GM18520 (cell line): ENCODE results near the gene ANKRD34B.
"Not testable (repeated sequence)": the region's sequence is repeated elsewhere in the genome, so short reads cannot be mapped to it uniquely, and the experiment has no call there.

ENCODE experiments used
- ATAC-seq: cut with Tn5 transposase; IDR thresholded peaks from one replicate; pipeline ENCODE4 v1.9.1; 2021; ENCODE audit not compliant: unreplicated experiment

ANKRD34B gene

DNA sequence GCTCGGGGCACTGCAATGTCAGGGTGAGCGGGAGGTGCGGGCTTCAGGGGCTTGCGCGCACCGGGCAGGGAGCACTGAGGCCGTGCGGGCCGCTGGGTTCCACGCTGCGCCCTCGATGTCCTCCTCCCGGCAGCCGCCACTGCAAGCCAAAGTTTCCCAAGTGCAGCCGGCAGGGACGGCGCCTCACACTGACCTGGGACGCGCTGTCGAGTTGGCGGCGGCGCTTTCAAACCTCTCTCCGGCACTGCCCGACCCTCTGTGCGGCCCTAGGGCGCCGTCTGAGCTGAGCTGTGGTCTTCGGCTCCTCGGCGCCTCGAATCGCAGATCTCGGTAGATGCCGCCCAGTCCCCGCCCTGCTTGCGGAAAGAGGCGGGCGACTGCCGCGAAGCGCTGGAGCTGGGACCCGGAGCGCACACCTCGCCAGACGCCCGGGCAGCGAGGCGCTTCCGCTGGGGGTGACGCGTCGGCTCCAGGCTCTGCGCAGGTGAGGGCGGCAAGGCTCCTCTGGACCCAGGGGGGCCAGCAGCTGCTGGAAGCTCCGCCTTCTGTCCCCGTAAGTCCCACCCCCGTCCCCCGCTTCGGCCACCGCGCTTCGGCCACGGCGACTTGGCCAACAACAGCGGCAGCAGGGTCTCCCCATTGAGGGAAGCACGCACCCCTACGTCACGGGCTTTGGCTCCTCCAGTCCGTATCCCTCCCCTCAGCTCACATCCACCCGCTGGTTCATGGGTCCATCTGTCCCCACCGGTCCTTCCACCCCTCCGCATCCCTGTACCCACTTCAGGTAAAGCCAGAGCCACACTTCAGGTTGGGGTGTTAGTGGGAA is at the start of gene ANKRD34B:
TSS of gene ANKRD34B (minus strand) at position 320 of the 826 bp plus-strand sequence. CDS start 10,261 bp downstream, outside the sequence.
- ATAC-seq, result no peak

DNA sequence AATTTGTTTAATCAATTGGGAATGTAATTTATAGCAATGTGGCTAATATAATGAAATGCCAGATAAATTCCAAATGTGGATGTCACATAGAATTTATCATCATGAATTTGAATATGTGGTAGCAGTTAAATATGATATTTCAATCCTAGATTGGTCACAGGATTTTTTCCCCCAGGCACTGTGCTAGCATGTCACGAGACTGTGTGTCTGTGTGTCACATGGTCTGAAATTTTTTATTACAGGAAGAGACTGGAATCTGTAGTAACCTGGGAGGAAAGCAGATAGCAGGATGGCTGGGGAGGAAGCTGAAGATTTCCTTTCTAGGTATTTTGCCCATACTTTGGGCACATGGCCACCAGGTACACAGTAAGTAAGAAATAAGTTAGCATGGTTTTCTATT is 49.0 kb upstream of the ANKRD34B start:
- ATAC-seq, result no peak

DNA sequence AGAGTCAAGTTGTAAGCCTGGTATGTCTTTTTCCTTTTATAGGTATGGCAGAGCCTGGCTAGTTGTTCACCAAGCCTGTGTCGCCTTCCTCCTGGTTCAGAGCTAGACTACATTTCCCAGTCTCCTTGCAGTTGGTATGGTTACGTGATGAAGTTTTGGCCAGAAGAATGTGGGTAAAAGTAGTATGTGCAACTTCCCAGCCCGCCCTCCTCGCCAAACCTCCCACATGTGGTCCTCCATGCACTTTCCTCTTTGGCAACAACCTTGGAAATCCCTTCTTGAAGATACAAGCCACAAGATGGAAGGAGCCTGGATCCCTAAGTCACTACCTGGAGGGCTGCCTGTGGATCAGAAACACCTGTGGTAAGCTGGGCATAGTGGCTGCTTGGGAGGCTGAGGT is 48.4 kb upstream of the ANKRD34B start:
- ATAC-seq, result no peak

DNA sequence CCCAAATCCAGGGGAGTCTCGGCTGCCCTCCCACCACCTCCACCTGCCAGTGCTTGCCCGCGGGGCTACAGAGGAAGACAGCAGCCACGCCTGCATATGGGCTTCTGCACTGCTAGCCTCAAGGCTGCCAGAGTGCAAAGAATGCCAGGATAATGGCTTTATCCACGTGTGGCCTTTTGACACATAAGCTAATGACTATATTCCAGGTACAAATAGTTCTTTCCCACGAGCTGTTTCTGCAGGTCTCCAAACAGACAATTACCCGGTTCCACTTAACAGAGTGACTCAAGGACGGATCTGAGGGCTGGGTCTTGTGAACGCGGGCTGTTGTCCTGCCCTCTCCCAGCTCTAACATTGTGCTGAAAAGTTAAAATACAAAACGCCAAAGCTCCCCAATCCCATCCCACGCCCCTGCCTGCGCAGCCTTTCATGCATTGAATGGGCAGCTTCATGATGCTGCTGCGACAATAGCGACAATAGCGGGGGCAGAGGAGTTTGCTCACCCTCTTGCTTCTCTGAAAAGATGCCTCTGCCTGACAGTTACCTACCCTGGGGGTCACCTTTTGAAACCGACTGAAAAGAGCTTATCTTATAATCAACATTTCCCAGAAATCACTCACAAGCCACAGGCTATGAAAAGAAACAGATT is 45.3 kb upstream of the ANKRD34B start:
- ATAC-seq, result no peak

DNA sequence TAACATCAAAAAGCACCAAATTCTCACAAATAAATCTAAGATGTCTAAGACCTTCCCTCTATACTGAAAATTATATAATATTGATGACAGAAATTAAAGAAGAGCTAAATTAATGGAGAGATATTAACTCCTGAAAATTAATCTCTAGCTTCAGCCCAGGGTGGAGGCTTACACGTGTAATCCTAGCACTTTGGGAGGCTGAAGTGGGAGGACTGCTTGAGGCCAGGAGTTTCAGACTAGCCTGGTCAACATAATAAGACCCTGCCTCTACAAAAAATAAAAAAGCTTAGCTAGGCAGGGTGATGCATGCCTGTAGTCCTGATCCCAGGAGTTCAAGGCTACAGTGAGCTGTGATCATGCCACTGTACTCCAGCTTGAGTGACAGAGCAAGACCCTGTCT is 39.6 kb upstream of the ANKRD34B start:
- ATAC-seq, result no peak

DNA sequence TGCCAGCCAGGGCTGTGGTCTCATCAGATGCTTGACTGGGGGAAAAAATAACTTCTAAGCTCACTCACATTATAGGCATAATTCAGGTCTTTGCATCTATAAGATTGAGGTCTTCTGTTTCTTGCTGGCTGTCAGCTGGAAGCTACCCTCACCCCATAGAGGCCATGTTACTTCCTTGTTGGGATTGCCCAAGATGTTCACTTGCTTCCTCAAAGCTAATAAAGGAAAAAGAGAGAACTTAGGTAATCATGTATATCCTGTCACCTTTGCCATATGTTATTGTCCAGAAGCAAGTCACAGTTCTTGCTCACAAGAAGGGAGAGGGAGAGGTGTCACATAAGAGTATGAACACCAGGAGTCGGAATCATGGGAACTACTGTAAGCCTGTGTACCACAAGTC is 38.7 kb upstream of the ANKRD34B start:
- ATAC-seq, result no peak

DNA sequence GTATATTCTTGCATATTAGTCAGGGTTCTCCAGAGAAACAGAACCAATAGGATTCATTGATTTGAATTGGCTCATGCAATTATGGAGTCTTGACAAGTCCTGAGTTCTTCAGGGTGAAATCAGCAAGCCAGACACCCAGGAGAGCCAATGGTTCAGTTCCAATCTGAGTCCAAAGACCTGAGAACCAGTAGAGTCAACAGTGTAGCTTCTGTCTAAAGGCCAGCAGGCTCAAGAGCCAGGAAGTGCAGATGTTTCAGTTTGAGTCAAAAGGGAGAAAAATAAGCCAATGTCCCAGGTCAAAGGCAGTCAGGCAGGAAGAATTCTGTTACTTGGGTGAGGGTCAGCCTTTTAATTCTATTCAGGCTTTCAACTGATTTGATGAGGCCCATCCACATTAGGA is 37.8 kb upstream of the ANKRD34B start:
- ATAC-seq, result peak; percentile 55

DNA sequence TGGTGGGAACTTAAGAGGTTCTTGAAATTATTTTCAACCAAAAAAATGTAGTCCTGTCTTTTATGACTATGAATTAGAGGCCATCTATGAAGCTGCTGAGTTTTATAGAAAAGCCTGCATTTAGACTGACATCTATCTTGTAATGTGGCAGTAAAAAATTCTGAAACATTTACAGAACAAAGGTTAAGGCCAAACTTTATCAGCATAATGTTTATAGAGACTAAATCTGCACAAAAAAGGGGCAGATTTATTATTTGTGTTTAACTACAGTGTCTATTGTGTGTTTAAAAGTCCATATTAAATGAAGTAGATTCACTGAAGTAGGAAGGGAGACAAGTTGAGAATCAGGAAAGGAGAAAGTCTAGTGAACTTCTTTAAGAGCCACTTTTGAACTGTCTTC is 37.3 kb upstream of the ANKRD34B start:
- ATAC-seq, result no peak

DNA sequence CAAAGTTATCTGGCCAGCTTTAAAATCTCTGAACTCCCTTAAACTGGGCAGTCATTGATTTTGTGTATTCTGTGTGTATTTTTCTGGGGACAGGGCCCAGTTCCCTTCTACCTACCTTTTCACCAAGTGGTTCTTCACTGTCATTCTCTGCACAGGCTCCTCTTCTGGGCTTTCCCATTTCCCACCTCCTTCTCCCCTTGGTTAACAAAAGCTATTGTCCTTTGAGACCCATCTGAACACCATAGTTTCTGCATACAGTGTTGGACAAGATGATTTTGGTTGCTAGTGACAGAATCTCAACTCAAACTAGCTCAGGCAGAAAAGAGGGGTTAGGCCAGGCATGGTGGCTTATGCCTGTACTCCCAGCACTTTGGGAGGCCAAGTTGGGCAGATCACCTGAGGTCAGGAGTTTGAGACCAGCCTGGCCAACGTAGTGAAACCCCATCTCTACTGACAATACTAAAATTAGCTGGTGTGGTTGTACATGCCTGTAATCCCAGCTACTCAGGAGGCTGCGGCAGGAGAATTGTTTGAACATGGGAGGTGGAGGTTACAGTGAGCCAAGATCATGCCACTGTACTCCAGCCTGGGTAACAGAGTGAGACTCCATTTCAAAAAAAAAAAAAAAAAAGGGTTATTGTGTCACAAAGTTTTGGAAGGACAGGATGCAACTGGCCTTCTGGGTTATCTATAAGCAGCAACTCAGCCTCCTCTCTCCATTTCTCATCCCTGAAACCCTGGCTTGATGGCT is 31.0 kb upstream of the ANKRD34B start:
- ATAC-seq, result no peak

DNA sequence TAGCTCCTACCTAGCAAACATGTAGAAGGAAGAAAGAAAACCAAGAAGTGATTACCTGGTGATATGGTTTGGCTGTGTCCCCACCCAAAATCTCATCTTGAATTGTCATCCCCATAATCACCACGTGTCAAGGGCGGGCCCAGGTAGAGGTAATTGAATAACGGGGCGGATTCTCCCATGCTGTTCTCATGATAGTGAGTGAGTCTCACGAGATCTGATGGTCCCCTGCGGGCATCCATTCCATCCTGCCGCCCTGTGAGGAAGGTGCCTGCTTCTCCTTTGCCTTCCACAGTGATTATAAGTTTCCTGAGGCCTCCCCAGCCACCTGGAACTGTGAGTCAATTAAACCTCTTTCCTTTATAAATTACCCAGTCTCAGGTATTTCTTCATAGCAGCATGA is 27.4 kb upstream of the ANKRD34B start:
- ATAC-seq, result no peak

DNA sequence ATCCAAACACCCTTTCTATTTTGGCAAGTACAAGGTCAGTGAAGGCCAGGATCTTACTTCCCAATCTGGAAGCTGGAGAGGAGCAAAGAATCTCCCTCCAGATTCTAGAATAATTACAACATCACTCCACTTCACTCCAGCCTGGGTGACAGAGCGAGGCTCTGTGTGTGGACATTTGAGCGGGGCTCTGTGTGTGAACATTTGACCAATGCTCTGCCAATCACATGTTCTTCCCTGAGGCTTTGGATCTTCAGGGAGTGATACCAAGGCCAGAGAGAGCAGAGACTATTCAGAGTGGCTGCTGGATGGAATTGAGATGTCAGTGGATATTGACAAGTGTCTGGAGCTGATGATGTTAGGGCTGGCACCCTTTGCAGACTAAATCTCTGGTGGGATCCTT is 24.7 kb upstream of the ANKRD34B start:
- ATAC-seq, result no peak

DNA sequence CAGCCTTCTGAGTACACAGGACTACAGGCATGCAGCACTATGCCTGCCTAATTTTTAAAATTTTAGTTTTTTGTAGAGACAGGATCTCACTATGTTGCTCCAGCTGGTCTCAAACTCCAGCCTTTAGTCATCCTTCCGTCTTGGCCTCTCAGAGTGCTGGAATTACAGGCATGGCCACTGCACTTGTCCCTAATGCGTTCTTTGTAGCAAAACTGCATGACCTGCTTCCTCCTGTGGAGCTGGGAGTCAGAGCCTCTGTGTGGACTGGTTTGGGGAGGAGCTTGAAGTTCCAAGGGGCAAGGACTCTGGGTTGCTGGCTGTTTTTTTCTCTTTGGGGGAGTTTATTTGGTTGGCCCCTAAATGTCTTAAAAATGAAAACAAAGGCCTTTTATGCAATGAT is 22.7 kb upstream of the ANKRD34B start:
- no peak for ATAC-seq

DNA sequence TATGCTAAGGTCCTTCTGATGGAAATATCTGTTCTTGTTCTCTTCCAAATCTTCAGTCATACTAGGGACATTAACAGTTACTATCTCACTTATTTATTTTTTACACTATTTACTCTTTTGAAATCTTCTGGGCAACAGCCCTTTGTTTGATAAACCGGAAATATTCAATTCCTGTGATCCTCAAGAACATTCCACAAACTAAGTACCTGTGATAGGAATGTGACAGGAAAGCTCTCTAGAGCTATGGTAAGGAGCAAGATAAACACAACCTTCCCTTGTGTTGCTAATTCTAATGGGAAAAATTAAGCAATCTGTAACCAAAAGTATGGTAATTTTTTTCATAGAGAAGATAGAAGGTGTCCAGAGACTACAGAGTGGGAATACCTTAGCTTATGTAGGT is 22.0 kb upstream of the ANKRD34B start:
- no peak for ATAC-seq

DNA sequence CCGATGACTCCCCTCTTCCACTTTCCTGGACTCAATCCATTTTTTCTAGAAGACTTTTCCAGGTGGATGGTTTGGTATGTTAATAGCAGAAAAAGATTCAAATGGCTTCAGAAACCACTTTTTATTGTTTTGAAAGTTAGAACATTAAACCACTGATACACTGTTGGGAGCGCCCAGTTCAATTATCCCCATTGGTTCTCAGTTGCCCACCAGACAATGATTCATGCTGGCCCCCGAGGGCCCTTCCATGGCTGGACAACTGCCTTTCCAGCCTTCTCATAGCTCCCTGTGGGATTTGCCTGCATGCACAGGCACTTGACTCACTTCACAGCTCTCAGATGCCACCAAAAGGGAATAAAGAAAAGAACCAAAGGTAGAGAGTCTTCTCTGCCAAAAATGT is 21.3 kb upstream of the ANKRD34B start:
- no peak for ATAC-seq

DNA sequence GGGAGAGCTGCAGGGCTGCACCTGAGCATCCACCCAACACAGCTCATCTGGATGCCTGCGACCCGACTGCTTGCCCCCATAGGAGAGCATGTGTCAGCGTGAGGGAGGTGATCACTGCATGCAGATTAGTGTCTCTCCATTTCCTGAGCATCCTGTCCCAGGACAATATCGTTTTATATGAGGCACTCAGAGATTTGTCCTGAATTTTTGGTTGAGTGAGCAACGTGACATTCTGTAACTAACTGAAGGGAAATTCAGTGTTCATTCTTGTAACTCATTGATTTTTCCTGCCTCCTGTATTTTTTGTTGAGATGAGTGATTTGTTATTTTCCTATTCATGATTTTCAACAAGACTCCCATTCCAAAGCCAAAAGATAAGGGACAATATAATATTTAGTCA is 20.7 kb upstream of the ANKRD34B start:
- ATAC-seq, result no peak

DNA sequence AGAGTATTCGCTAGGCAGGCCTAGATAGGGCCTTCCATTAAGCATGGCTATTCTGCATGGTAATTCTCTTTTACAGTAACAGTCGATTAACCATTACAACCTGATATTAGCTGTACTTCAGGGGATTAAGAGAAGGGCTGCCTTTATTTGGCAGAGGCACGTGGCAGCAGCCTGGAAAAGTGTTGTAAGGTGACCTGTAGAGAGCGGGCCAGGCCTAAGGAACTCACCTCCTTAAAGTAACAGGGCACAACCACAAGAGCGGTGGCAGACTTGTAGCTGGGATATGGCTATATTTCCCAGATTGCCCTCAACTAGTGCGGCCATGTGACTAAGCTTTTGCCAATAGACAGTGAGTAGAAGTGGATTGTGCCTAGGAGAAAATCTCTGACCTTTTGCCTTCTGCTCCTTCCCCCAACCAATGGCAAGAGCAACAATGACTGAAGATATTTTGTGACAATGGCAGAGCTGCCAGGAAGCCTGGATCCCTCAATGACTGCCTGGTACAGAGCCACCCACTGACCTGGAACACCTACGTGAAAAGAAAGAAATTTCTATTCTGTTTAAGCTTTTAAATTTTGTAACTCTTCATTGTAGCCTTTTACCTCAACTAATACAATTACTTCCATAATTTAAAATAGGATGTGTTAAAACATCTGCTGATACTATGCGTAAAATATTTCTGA is 18.9 kb upstream of the ANKRD34B start:
- ATAC-seq, result no peak

DNA sequence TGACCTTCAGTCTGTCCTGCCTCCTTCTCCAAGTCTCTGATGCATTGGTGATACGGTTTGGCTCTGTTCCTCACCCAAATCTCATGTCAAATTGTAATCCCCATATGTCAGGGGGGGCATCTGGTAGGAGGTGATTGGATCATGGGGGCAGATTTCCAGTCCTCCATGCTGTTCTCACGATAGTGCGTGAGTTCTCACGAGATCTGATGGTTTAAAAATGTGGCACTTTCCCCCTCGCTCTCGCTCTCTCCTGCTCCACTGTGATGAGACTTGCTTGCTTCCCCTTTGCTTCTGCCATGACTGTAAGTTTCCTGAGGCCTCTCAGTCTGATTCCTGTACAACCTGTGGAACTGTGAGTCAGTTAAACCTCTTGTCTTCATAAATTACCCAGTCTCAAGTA is 14.7 kb upstream of the ANKRD34B start:
- no peak for ATAC-seq

DNA sequence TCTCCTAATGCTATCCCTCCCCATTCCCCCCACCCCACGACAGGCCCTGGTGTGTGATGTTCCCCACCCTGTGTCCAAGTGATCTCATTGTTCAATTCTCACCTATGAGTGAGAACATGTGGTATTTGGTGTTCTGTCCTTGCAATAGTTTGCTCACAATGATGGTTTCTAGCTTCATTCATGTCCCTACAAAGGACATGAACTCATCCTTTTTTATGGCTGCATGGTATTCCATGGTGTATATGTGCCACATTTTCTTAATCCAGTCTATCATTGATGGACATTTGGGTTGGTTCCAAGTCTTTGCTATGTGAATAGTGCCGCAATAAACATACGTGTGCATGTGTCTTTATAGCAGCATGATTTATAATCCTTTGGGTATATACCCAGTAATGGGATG is 10.2 kb upstream of the ANKRD34B start:
- not testable (repeated sequence) for ATAC-seq

DNA sequence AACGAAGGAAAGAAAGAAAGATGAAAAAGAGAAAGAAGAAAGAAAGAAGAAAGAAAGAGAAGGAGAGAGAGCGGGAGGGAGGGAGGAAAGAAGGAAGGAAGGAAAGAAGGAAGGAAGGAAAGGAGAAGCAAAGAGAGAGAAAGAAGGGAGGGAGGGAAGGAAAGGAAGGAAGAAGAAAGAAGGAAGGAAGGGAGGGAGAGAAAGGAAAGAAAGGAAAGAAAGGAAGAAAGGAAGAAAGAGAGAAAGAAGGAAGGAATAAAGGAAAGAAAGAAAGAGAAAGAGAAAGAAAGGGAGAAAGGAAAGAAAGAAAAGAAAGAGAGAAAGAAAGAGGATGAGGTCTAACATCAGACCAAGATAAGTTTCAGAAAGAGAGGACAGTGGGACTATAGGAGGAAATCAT is 9.0 kb upstream of the ANKRD34B start:
- ATAC-seq, result no peak

DNA sequence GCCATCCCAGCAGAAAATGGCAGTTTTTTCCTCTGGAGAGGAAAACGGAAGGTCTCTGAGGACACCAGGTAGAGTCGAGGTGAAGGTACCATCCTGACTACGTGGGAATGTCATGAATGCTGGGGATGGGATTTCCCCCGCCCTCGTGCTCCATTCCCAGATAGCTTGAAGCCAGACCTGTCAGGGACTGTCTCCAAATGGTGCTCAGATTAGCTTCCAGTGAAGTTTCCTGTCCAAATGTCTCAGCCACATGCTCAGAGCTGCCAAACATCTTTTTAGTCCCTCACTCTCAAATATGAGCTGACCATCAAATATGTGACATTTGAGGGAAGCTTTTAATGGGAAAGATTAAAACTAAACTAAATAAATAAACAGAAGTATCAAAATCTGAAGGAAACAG is 7.6 kb upstream of the ANKRD34B start:
- no peak for ATAC-seq

DNA sequence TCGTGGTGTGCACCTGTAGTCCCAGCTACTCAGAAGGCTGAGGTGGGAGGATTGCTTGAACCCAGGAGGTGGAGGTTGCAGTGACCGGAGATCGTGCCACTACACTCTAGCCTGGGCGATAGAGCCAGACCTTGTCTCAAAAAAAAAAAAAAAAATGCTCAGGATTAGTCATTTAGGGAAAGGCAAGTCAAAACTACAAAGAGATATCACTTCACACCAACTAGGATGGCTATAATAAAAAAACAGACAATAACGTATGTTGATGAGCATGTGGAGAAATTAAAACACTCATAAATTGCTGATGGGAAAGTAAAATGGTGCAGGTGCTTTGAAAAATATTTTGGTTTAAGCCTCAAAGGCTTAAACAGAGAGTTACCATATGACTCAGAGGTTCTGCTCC is 6.3 kb upstream of the ANKRD34B start:
- no peak for ATAC-seq
